Fibroblast of skin of scalp (primary cell): ENCODE data around the gene SARNP.
A peak's percentile ranks its signal among the peaks of the same experiment; 100 is the strongest.

ENCODE experiments used
- DNase-seq: peaks from one replicate; pipeline ENCODE4 v3.0.0-alpha.2; 2013

Gene SARNP

DNA sequence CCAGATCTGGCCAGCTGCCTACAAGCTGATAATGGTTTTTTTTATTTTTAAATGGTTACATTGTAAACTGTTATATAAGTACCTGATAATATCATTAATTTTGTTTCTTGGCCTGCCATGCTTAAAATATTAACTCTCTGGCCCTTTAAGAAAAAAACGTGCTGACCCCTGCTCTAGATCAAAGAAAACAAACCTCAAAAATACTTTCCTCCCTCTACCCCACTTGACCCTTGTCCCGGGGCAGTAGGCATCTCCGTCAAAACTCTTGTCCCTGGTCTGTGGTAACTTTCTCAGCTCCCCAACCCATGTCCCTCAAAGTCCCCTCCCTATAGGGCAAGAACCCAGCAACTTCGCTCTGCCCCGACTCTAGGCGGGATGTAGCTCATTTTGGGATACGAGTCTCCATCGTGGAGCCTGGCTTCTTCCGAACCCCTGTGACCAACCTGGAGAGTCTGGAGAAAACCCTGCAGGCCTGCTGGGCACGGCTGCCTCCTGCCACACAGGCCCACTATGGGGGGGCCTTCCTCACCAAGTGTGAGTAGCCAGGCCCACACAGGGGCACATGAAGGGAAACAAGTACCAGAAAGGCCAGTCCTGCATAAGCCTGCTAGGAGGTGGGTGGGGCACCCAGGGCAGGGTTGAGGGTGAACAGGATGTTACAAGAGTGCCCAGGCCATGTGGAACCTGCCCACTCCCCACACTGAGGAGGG is 93.9 kb downstream of the SARNP start:
- DNase-seq = no peak

DNA sequence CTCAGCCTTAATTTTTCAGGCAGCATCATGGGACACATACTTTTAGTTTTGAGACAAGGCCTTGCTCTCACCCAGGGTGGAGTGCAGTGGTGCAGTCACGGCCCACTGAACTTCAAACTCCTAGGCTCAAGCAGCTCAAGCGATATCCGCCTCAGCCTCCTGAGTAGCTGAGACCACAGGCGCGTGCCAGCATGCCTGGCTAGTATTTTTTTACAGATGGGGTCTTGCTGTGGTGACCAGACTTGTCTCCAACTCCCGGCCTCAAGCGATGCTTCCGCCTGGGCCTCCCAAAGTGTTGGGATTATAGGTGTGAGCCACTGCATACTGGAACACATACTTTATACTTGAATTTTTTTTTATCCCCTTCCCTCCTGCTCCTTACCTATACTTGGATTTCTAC is 94.6 kb downstream of the SARNP start:
- DNase-seq = no peak

DNA sequence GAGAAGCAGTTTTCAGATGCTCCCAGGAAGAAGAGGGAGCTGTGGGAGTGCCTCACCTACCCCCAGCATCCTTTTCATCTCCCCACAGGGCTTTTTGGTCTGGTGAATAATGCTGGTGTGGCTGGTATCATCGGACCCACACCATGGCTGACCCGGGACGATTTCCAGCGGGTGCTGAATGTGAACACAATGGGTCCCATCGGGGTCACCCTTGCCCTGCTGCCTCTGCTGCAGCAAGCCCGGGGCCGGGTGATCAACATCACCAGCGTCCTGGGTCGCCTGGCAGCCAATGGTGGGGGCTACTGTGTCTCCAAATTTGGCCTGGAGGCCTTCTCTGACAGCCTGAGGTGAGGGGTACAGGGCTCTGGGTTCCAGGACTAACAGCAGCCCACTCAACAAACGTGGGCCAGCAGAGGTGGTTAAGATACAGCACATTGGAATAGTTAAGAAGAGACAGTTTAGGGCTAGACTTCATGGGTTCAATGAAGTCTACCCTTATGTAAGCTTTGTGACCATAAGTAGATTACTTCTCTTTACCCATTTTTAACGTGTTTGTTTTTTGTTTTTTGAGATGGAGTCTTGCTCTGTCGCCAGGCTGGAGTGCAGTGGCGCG is 95.8 kb downstream of the SARNP start:
- no peak for DNase-seq

DNA sequence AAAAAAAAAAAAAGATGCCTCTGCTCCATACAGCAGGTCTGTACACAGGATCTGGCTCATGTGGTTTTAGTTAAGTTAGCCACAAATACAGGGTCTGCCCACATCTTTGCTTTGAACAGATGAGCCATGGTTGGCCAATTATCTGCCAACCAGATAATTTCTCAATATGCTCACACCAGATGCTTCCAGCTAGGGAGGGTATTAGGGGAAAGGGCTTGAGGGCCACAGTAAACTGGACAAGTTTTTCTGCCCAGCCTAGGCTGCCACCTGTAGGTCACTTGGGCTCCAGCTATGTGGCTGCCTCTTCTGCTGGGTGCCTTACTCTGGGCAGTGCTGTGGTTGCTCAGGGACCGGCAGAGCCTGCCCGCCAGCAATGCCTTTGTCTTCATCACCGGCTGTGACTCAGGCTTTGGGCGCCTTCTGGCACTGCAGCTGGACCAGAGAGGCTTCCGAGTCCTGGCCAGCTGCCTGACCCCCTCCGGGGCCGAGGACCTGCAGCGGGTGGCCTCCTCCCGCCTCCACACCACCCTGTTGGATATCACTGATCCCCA is 96.6 kb downstream of the SARNP start:
- peak; percentile 86 for DNase-seq

DNA sequence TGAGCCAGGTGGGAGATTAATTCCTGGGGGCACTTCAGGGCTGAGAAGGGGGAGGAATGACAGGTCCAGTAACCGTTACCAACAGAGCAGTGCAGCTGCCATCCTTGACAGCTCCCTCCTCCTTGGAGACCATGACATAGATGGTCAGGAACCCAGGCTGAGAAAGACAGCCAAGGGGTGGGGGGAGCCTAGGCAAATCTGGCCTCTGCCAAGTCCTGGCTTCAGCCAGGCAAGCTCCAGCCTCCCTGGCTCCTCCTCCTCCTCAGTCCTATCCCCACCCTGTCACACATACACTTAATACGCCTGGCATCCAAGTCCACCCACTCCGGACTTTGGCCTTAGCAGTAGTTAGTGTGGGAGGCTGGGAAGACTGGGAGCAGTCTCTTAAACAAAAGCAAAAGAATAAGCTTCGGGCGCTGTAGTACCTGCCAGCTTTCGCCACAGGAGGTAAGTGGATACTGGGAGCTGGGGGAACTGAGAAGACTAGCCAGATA is 97.4 kb downstream of the SARNP start, which contains the start of gene RDH5:
Gene RDH5, plus strand, starts transcription at position 323 of the 494 bp plus-strand sequence. CDS start 792 bp downstream, outside the sequence.
- peak; percentile 87 for DNase-seq

DNA sequence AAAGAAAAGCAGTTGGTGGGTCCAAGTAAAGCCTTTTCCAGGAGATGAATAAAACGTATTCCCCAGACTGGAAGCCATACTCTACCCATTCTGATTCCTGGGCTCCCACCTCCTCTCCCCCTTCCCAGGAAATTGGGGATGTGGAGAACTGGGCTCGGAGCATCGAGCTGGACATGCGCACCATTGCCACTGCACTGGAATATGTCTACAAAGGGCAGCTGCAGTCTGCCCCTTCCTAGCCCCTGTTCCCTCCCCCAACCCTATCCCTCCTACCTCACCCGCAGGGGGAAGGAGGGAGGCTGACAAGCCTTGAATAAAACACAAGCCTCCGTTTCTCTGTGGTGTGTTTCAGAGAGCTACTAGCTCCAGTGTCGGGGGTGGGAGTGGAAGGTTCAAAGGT is 98.2 kb downstream of the SARNP start:
- no peak for DNase-seq

DNA sequence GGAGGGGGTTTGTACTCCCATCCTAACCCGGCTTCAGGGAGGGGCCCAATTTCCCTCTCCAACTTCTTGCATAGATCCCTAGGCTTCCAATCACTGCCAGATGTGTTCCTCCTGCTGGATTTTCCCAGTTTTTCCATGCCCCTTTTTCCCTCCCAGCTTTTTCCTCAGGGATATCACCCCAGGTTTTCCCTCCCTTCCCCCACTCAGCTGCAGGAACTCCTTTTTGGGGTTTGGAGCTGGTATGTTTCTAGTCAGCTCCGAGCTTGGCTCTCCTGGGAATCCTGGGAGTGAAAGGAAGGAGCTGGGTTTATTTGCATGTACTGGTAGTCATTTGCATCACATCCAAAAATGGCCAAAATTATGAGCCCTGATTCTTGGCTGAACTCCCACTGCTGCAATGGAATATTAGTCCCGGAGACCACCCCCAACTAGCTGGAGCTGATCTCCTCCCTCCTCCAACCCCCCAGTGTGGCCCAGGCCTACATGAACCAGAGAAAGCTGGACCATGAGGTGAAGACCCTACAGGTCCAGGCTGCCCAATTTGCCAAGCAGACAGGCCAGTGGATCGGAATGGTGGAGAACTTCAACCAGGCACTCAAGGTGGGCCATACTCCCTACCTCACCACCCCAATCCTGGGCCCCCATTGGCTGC is 98.8 kb downstream of the SARNP start:
- peak; percentile 90 for DNase-seq

DNA sequence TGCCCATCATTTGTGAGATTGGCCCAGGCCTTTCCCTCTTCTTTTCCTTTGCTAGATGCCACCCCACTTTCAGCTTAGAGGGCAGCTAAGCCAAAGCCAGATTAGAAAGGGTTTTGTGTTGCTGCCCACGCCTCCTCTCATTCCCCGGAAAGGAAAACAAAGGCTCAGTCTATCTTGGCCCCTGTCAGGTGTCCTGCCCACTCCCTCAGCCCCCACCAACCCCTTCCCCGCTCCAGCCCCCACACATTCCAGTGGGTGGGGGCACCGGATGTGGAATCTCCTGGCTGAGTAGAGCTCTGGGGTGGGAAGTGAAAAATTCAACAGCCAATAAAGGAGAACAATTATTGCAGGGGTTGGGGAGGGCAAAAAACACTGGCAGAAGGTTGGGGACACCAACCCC is 99.5 kb downstream of the SARNP start:
- no peak for DNase-seq

DNA sequence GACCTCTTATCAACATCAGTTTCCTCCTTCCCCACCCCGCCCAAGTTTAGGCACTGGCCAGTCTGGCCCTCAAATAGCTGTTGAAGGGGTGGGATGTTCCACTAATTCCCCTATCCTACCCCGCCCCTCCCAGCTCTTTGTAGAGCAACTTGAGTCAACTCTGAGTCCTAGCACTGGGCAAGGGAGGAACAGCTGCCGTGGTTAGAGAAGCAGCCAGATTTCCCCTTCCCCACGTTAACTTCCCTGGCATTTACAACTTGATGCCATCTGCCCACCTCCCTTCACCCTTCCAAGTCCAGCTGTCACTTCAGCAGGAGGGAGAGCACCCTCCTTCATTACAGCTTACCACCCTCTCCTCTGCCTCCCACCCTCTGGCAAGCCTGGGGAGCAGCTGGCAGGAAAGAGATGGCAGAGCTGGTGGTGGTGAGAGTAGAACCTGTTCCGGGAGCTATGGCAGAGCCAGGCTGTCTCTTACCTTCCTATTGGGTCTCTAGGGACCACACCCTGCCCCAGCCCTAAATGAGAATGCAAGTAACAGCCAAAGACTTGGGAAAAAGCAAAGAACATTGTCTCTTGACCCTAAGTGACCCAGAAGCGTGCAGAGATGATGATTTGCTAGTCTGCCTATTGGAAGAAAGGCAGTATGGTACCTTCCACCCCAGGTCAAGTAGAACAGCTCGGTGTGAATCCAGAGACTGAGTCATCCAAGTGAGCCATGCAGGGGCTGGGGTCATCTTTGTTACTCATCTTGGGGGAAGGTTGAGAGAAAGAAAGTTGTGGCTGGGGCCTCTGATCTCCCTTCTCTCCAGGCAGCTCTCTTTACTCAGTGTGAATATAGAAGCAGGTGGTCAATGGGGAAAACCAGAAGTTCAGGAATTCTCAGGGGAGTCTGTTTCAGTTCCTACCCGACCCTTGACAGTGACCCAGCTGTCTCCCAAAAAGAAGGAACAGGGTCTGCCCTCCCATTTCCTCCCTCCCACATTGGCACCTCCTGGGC is 100.2 kb downstream of the SARNP start:
- DNase-seq = no peak

DNA sequence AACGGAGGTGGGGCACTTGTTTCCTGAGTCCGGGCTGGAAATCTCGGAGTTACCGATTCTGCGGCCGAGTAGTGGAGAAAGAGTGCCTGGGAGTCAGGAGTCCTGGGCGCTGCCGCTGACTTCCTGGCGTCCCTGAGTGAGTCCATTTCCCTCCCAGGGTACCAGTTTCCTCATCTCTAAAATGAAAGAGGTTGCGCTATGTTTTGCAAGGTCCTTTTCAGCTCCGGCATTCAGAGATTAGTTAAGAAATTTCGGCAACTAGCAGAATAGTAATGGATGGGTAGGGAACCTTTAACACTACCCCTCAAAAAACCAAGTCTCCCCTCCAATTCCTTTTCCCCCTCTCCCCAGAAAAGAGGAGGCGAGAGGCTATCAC is 101.0 kb downstream of the SARNP start:
- DNase-seq = no peak

DNA sequence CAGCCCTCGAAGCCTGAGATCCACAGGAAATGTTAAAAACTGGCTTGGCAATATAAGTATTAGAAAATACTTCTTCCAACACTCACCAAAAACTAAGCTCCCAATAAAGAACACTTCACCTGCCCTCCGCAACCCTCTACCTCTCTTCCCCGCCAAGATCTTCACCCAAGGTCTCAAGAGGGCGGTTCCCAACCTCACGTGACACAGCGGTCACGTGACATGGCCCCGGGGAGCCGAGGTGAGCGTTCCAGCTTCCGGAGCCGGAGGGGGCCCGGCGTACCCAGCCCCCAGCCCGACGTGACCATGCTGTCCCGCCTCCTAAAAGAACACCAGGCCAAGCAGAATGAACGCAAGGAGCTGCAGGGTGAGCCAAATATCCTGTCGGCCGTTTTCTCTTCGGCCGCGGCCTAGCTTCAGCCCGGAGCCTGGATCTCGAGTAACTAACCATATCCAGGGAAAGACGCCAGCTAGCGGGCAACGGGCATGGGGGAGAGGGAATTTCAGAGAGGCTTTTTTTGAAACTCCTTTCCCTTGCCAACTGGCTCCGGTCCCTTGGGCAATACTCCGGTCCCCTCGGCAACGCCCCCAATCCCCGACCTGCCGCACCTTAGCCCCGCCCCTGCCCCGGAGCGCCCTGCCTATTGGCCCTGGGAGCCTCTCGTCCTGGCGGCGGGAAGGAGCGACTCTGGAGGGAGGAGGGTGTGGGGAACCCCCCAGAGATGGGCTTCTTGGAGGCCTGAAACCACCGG is 101.5 kb downstream of the SARNP start, which contains the start of gene BLOC1S1:
Gene BLOC1S1, plus strand, starts transcription at position 214 of the 749 bp plus-strand sequence. Its CDS starts 6 bp downstream, at position 220.
- DNase-seq = peak; percentile 97

DNA sequence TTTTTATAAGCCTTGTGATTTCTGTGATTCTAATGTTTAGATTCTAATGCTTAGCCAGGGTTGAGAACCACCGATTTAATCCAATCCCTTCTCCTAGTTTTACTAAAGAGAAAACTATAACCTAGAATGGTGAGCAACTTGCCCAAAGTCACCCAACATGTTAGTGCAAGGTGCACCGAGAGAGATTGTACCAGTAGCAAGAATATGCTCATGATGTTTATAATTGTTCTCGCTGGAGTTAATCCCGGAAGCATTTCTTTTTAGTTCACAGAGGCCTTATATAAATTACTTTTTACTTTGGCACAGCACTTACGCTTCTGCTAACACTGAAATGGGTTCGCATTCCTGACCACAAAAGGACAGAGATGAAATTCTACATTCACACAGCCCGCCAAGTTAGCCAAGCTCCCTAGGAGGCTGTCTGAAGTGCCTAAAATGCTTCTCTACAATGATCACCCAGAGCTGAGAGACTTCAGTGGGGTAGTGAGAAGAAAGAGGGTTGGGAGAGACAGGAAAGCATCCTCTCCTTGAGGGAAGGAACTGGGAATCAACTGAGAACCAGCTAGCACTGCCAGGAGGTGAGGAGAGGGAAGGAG is 102.3 kb downstream of the SARNP start:
- peak; percentile 60 for DNase-seq

DNA sequence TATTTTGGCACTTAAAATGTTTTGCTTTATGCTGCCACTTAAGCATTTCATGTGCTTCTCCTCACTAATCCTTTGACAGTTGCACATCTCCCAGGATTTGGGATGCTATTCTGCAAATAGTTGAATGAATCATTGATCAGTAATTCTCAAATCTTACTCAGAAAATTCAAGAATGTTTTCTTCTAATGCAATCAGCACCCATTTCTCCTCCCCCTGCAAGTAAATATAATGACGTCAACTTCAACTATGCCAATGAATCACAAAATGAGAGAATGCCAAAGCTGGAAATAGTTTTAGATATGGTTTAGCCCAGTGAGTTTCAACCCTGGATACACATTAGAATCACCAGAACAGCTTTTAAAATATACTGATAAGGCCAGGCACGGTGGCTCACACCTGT is 103.8 kb downstream of the SARNP start:
- DNase-seq = peak; percentile 93

DNA sequence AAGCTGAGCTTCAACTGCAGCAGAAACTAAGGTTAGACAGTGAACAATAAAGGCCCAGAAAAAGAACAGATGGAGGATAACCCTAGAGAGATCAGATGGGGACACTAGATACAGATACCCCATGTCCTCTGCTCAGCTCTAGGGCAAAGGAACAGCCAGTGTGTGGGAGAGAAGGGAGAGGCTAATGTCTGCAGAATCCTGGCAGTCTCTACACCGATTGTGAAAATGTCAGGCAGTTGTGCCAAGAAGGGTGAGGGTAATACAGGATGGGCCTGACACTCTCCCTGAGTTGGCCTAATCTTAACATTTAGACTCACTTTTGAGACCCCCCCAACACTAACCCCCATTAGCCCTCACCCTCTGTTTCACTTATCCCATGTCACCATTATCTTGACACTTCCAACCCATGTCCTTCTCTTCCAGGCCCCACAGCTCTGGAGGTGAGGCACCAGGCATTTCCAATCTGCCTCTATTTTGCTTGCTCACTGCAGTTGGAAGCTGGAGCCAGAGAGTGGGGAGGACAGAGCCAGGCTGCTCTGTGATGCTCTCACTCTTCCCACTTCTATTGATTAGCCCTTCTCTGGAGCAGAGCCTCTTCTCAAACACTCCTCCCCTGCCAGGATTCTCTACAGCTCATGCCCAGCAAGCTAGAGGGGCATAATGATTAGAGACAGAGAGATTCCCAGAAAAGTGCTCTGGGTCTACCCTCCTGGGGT is 104.7 kb downstream of the SARNP start:
- no peak for DNase-seq

DNA sequence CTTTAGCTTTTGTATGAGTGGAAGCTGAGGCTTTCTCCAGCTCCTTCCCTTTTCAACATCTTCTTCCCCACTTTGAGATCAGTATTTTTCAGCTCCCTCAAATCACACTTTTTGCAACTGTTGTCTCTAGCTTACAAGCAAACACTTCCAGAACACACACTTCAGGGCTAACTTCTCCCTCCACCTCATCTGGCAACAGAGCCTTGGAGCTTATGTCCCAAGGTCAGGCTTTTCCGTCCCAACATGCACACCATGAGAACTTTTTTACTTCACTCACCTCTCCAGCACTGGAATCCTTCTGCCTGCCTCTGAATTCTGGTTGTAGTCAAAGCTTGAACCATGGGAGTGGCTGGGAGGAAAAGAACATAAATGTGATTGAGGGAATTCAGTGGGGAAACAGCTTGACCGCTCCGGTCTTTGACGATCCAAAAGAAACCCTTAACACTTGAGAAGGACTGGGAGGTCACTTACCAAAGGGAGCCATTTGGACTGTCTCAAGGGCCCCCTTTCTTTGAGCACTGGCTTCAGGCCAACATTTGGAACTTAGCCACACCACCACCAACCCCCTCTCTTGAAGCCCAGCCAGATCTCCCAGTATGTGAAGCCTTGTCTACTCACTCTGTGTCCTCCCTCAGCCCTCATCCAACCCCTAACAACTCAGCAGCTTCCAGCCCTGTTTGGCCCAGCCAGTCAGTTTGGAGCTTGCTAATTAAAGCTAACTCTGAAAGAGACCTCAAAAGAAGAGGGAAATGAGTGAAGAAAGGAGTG is 105.6 kb downstream of the SARNP start:
- no peak for DNase-seq

DNA sequence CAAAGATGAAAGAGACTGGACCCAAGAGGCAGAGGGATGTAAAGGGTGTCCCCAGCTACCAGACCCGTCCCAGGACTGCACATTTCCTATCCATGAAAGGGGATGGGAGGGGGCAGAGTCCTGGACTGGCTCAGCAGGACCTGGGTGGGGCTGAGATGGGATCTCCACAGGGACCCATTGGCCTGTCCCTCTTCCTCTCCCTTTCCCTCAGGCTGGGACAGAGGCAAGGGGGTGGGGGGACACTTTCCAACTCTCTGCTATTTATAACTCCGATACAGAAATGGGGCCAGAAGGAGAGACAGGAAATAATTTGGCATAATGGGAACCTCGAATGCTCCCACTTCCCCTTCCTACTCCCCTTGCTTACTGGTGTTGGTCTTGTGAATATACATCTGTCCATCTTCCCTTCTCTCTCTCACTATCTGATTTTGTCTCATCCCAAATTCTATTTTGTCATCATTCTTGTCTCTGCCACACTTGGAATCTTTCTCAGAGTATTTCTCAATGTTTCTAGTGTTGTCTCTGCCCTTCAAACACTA is 108.8 kb downstream of the SARNP start:
- DNase-seq = no peak

DNA sequence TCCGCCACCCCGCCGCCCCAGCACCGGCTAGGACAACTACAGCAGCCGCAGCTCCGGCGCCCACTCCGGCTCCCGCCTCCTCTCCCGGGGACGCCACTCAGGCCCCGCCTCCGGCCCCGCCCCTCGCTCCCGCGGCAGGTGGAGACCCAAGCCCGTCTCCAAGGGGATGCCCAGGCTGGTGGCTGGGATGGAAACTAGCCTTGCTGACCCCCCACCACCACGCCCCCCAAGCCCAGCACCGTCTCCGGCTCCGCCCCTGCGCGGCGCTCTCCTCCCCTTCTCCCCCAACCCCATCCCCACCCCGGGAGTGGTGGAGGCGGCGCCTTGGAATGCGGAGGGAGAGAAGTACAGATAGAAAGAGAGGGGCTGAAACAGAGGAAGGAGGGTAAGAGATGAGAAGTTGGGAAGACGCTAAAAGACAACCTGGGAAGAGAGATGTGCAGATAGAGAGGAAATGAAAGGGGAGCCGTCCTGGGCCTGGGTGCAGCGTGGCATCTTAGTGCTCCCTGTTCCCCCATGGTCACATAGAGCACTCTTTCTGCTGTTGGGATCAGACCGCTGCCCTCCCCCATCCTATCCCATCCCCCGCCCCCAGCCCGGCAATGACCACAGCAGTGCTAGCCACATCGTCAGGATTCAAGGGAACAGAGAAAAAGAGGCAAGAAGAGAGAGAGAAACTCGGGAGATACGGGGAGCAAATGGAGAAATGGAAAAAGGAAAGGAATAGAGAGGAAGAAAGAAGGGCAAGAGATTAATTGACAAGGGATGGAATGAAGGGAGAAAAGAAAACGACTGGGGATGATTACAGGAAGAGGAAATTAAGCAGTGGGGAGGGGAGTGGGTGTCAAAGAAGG is 109.5 kb downstream of the SARNP start, which contains the start of gene ITGA7:
Gene ITGA7, minus strand, starts transcription at position 64 of the 854 bp plus-strand sequence. CDS start 222 bp downstream, outside the sequence.
- peak; percentile 60 for DNase-seq
